Neural cell (in vitro differentiated cells): ENCODE measurements around the gene DPM2. TPM values are rescaled to one million over a fixed set of nuclear protein-coding genes. Genes with fewer than 3 reads are reported as not detected.

Experiments
- H2AFZ ChIP-seq: fragments of 200-600, 300-800 bp; sonication (generic), shearing (Covaris generic); 2 replicates; pipeline ENCODE4 v1.6.0; 2014; ENCODE audit warnings: low read depth, mild to moderate bottlenecking, antibody characterized with exemption, low read length, moderate library complexity
- H3F3A ChIP-seq: fragments of 200-600 bp; shearing (Covaris generic); 2 replicates; pipeline ENCODE4 v1.6.1; 2016; ENCODE audit warnings: mild to moderate bottlenecking, moderate library complexity, mixed read lengths, antibody characterized with exemption, low read length; ENCODE audit not compliant: insufficient read depth, poor library complexity, severe bottlenecking
- H3K27ac ChIP-seq: fragments of 200-600, 300-800 bp; sonication (generic), shearing (Covaris generic); 2 replicates; pipeline ENCODE4 v1.5.1; 2014; ENCODE audit warnings: mild to moderate bottlenecking, low read length, moderate library complexity
- H3K27me3 ChIP-seq: fragments of 300-800, 200-600 bp; sonication (generic), shearing (Covaris generic); 2 replicates; pipeline ENCODE4 v1.6.0; 2014; ENCODE audit warnings: mild to moderate bottlenecking, low read depth, low read length, moderate library complexity; ENCODE audit not compliant: insufficient read depth
- H3K36me3 ChIP-seq: fragments of 300-800, 200-600 bp; sonication (generic), shearing (Covaris generic); 2 replicates; pipeline ENCODE4 v1.5.1; 2014; ENCODE audit warnings: mild to moderate bottlenecking, antibody characterized with exemption, low read length, moderate library complexity; ENCODE audit not compliant: insufficient read depth
- H3K4me2 ChIP-seq: fragments of 300-800, 200-600 bp; sonication (generic), shearing (Covaris generic); 2 replicates; pipeline ENCODE4 v1.6.0; 2014; ENCODE audit warnings: mild to moderate bottlenecking, low read length
- H3K4me3 ChIP-seq: fragments of 300-800, 200-600 bp; sonication (generic), shearing (Covaris generic); 2 replicates; pipeline ENCODE4 v1.5.1; 2014; ENCODE audit warnings: mild to moderate bottlenecking, low read length, moderate library complexity
- H3K79me2 ChIP-seq: fragments of 200-600 bp; shearing (Covaris generic); replicated peaks from 2 replicates; pipeline ENCODE4 v1.6.0; 2014; ENCODE audit warnings: mild to moderate bottlenecking, low read length, moderate library complexity; ENCODE audit not compliant: insufficient read depth
- H3K9ac ChIP-seq: fragments of 300-800, 200-600 bp; sonication (generic), shearing (Covaris generic); 2 replicates; pipeline ENCODE4 v1.6.1; 2016; ENCODE audit warnings: mild to moderate bottlenecking, low read length, mixed read lengths
- H3K9me2 ChIP-seq: fragments of 200-600 bp; shearing (Covaris generic); 2 replicates; pipeline ENCODE4 v1.6.1; 2016; ENCODE audit warnings: mild to moderate bottlenecking, low read length, mixed read lengths; ENCODE audit not compliant: insufficient read depth
- H3K9me3 ChIP-seq: fragments of 200-600, 300-800 bp; sonication (generic), shearing (Covaris generic); 2 replicates; pipeline ENCODE4 v1.6.1; 2016; ENCODE audit warnings: mild to moderate bottlenecking, mixed run types, low read length, moderate library complexity, mixed read lengths
- H4K20me1 ChIP-seq: fragments of 200-600 bp; shearing (Covaris generic); 2 replicates; pipeline ENCODE4 v1.6.1; 2016; ENCODE audit warnings: mild to moderate bottlenecking, mixed run types; ENCODE audit not compliant: insufficient read depth
- EP300 ChIP-seq: fragments of 450-650 bp; conservative IDR thresholded peaks from 2 replicates; pipeline ENCODE4 v1.6.1; 2014; ENCODE audit warnings: antibody characterized with exemption, mild to moderate bottlenecking, moderate library complexity; ENCODE audit not compliant: poor library complexity, severe bottlenecking
- EZH2 ChIP-seq: fragments of 200-600, 300-800 bp; shearing (Covaris generic), sonication (generic); IDR thresholded peaks from 2 replicates; pipeline ENCODE4 v1.6.1; 2014; ENCODE audit warnings: antibody characterized with exemption, low read length, borderline replicate concordance, mild to moderate bottlenecking; ENCODE audit not compliant: insufficient read depth, poor library complexity, severe bottlenecking
- MXI1 ChIP-seq: fragments of 450-650 bp; conservative IDR thresholded peaks from 2 replicates; pipeline ENCODE4 v1.6.1; 2014; ENCODE audit warnings: antibody characterized with exemption, mild to moderate bottlenecking; ENCODE audit not compliant: poor library complexity, severe bottlenecking
- POLR2AphosphoS5 ChIP-seq: IDR thresholded peaks from 2 replicates; pipeline ENCODE4 v1.6.1; 2012
- RAD21 ChIP-seq: fragments of 450-650 bp; conservative IDR thresholded peaks from 2 replicates; pipeline ENCODE4 v1.6.1; 2014; ENCODE audit warnings: antibody characterized with exemption, mild to moderate bottlenecking, moderate library complexity
- SMC3 ChIP-seq: fragments of 450-650 bp; conservative IDR thresholded peaks from 2 replicates; pipeline ENCODE4 v1.6.1; 2014; ENCODE audit warnings: antibody characterized with exemption, mild to moderate bottlenecking, moderate library complexity; ENCODE audit not compliant: poor library complexity
- TAF1 ChIP-seq: IDR thresholded peaks from 2 replicates; pipeline ENCODE4 v1.6.1; 2012; ENCODE audit warnings: low read depth
- polyA plus RNA-seq: library from polyadenylated mRNA; depleted of rRNA; stranded (reverse); fragments of >200 nt; gene quantifications from 2 replicates; pipeline ENCODE4 v1.2.3, GENCODE V29; 2014
- TF ChIP-seq, protein P1 (sequence below): IDR thresholded peaks from 2 replicates; pipeline ENCODE4 v1.6.1; 2012; ENCODE audit warnings: borderline replicate concordance
- TF ChIP-seq, protein P2 (sequence below): fragments of 450-650 bp; IDR thresholded peaks from 2 replicates; pipeline ENCODE4 v1.5.1; 2014; ENCODE audit warnings: antibody characterized with exemption, mild to moderate bottlenecking, moderate library complexity; ENCODE audit not compliant: poor library complexity, severe bottlenecking

The DPM2 gene
- polyA plus RNA-seq, 1 donor from 2014 or later, result 30.5 TPM

DNA sequence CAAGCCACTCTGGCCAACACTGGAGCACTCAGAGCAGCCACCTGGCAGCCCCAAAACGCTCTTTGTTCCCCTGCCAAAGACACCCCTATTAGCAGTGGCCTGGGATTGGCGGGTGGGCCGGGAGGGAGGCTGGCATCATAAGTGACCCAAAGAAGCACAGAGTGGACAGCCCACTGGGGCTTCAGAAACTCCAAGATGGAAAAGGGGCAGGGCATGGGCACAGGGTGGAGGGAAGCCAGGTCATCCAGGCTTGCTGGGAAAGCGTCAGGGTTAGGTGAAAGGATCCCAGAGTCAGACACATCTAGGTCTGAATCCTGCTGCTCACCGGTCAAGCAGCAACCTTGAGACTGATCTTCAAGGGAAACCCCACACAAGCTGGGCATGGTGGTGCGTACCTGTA lies 28.3 kb upstream of the DPM2 start:
- H3K79me2 ChIP-seq, result peaks cover 32% of the 10 kb centered on the region
- no peaks in the 10 kb centered on the region for H3K27me3 ChIP-seq
- no peak overlapping the region for H3K4me2 ChIP-seq
- H4K20me1 ChIP-seq, result no peaks in the 10 kb centered on the region
- no peaks in the 10 kb centered on the region for H3F3A ChIP-seq
- H3K9me2 ChIP-seq, result no peaks in the 10 kb centered on the region
- H3K4me3 ChIP-seq, result no peak overlapping the region
- no peaks in the 10 kb centered on the region for H3K9me3 ChIP-seq
- H2AFZ ChIP-seq, result no peak overlapping the region
- no peak overlapping the region for H3K27ac ChIP-seq
- no peak overlapping the region for H3K9ac ChIP-seq
- TF ChIP-seq POLR2AphosphoS5 (no peak), TAF1 (no peak), EP300 (no peak), RAD21 (no peak)
- TF ChIP-seq, protein P1, sequence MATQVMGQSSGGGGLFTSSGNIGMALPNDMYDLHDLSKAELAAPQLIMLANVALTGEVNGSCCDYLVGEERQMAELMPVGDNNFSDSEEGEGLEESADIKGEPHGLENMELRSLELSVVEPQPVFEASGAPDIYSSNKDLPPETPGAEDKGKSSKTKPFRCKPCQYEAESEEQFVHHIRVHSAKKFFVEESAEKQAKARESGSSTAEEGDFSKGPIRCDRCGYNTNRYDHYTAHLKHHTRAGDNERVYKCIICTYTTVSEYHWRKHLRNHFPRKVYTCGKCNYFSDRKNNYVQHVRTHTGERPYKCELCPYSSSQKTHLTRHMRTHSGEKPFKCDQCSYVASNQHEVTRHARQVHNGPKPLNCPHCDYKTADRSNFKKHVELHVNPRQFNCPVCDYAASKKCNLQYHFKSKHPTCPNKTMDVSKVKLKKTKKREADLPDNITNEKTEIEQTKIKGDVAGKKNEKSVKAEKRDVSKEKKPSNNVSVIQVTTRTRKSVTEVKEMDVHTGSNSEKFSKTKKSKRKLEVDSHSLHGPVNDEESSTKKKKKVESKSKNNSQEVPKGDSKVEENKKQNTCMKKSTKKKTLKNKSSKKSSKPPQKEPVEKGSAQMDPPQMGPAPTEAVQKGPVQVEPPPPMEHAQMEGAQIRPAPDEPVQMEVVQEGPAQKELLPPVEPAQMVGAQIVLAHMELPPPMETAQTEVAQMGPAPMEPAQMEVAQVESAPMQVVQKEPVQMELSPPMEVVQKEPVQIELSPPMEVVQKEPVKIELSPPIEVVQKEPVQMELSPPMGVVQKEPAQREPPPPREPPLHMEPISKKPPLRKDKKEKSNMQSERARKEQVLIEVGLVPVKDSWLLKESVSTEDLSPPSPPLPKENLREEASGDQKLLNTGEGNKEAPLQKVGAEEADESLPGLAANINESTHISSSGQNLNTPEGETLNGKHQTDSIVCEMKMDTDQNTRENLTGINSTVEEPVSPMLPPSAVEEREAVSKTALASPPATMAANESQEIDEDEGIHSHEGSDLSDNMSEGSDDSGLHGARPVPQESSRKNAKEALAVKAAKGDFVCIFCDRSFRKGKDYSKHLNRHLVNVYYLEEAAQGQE, result no peak
- H3K36me3 ChIP-seq, result no peaks in the 10 kb centered on the region

DNA sequence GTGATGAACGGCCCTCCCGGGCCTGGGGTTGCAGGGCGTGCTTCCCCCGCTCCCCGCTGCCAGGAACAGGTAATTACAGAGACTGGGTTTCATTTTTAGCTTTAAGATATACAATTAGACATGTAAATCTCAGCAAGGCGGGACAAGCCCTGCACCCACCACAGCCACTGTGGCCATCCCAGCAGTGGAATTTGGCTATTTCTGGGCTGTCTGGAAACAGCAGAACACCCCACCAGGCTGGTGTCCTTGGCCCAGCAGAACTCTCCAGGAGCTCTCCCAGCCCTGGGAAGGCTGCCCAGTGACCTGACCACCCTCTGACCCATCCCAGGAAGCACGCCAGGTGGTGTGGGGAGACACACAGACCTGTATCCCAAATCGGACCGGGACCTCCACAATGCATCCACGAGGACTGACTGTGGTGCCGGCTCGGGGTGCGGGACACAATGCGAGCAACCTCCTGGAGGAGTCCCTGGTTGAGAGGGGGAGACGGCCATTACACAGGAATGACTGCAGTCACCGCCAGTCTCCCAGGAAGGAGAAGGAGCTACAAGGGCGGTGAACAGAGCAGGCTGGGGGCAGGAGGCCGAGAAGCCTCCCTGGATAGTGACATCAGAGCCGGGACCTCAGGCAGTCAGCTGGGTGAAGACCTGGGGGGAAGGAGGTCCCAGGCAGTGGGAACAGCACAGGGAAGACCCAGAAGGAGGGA lies 25.9 kb upstream of the DPM2 start:
- H3K36me3 ChIP-seq, result no peaks in the 10 kb centered on the region
- H3F3A ChIP-seq, result no peaks in the 10 kb centered on the region
- H3K4me2 ChIP-seq, result no peak overlapping the region
- H3K4me3 ChIP-seq, result no peak overlapping the region
- no peaks in the 10 kb centered on the region for H4K20me1 ChIP-seq
- no peaks in the 10 kb centered on the region for H3K9me2 ChIP-seq
- no peak for TF ChIP-seq RAD21
- TF ChIP-seq EZH2, result no peak
- TF ChIP-seq POLR2AphosphoS5, result no peak
- no peak for TF ChIP-seq TAF1
- TF ChIP-seq, protein P2, sequence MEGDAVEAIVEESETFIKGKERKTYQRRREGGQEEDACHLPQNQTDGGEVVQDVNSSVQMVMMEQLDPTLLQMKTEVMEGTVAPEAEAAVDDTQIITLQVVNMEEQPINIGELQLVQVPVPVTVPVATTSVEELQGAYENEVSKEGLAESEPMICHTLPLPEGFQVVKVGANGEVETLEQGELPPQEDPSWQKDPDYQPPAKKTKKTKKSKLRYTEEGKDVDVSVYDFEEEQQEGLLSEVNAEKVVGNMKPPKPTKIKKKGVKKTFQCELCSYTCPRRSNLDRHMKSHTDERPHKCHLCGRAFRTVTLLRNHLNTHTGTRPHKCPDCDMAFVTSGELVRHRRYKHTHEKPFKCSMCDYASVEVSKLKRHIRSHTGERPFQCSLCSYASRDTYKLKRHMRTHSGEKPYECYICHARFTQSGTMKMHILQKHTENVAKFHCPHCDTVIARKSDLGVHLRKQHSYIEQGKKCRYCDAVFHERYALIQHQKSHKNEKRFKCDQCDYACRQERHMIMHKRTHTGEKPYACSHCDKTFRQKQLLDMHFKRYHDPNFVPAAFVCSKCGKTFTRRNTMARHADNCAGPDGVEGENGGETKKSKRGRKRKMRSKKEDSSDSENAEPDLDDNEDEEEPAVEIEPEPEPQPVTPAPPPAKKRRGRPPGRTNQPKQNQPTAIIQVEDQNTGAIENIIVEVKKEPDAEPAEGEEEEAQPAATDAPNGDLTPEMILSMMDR, result no peak
- no peak for TF ChIP-seq EP300
- TF ChIP-seq SMC3, result no peak
- TF ChIP-seq, protein P1, result no peak
- TF ChIP-seq MXI1, result no peak
- no peak overlapping the region for H2AFZ ChIP-seq
- H3K27ac ChIP-seq, result no peak overlapping the region
- H3K9ac ChIP-seq, result no peak overlapping the region
- H3K79me2 ChIP-seq, result peaks cover 25% of the 10 kb centered on the region
- no peaks in the 10 kb centered on the region for H3K9me3 ChIP-seq
- H3K27me3 ChIP-seq, result no peaks in the 10 kb centered on the region
